Pancreas (tissue), 10 donors: Measurements from ENCODE around the gene SPATA33. TPM values are rescaled to one million over a fixed set of nuclear protein-coding genes. Genes with fewer than 3 reads are reported as not detected.

Experiments used
- ATAC-seq, 4 donors: fragments of 200-7000 bp; cut with Tn5 transposase; one replicate each; pipeline versions ENCODE4 v1.8.0 to v1.9.1; 2020; ENCODE audit warnings: mild to moderate bottlenecking in 4 of 4, moderate library complexity in 4 of 4
- DNase-seq, 6 donors: peaks; one replicate each; pipeline ENCODE4 v3.0.0-alpha.2; 2020
- FAIRE-seq: peaks from 2 replicates; lab custom pipeline; 2012; peaks lifted over from hg19 to GRCh38; lab: Jason Lieb, UNC
- H3K27ac ChIP-seq, 4 donors: fragments of 200-600 bp; sonication (generic); 1 replicate in 3 of 4; 2 replicates in 1 of 4; pipeline versions ENCODE4 v1.5.0 to v1.8.0; 2020
- H3K27me3 ChIP-seq, 4 donors: fragments of 200-600 bp; one replicate each; pipeline ENCODE4 v1.8.0; 2021
- H3K36me3 ChIP-seq, 3 donors: fragments of 200-600 bp; sonication (generic) in 1 of 3; one replicate each; pipeline versions ENCODE4 v1.5.0 to v1.8.0; 2020 to 2021
- H3K4me1 ChIP-seq, 3 donors: fragments of 200-600 bp; one replicate each; pipeline ENCODE4 v1.8.0; 2021
- H3K4me3 ChIP-seq, 4 donors: fragments of 200-600 bp; sonication (generic) in 2 of 4; one replicate each; pipeline versions ENCODE4 v1.5.0 to v1.8.0; 2020 to 2021
- H3K9me3 ChIP-seq, 4 donors: fragments of 200-600 bp; one replicate each; pipeline ENCODE4 v1.8.0; 2021
- WGBS, 2 donors: extraction: QIAGEN DNeasy Blood & Tissue Kit; methylation state at CpG; one replicate each; pipeline ENCODE4 v1.1.7; 2013; 5-methylcytosine and 5-hydroxymethylcytosine counted together
- intact Hi-C, 3 donors: fragments of 100-400 bp; cut with DNase I; formaldehyde crosslinking; loops; one replicate each; pipeline versions ENCODE4 v1.11.1 to v1.14.2; 2022
- polyA plus RNA-seq, 2 donors: library from polyadenylated mRNA; stranded (reverse); fragments of 200-250 nt; gene quantifications; one replicate each; pipeline ENCODE4 v1.2.3, GENCODE V29; 2013
- total RNA-seq, 6 donors: library from RNA; stranded (reverse); fragmentation: NEBNext Ultra II Directional in 4 of 6; extraction: Animal tissue kit (Norgen Biotek cat#: 25700) in 4 of 6; gene quantifications; one replicate each; pipeline versions ENCODE4 v1.2.1 to v1.2.4, GENCODE V29; 2021 to 2023
- TF ChIP-seq, protein P1 (sequence below), 4 donors: fragments of 200-600 bp; sonication (generic) in 3 of 4; IDR thresholded peaks; one replicate each; pipeline versions ENCODE4 v1.5.0 to v1.8.0; 2021; ENCODE audit warnings: antibody characterized with exemption in 4 of 4
- donor health status: healthy with polysubstance abuse.
- donor health status: DM: no; HTN: no; CAD: no; lungs with moderate emphysema.
- donor health status: DM: no; HTN: no; CAD: no.
- donor health status: control.
- donor health status: control.
- donor health status: Bipolar disorder and iron deficiency.
- donor health status: DM: yes; HTN: yes; CAD: no.
- donor health status: DM: no; HTN: no; CAD: no.
- donor health status: DM: no; HTN: no; CAD: no.
- donor health status: DM: yes; HTN: yes; CAD: no.

SPATA33 gene
- total and polyA plus RNA-seq, 8 donors, result 2.4 to 9.3 (median 3.8) TPM

DNA sequence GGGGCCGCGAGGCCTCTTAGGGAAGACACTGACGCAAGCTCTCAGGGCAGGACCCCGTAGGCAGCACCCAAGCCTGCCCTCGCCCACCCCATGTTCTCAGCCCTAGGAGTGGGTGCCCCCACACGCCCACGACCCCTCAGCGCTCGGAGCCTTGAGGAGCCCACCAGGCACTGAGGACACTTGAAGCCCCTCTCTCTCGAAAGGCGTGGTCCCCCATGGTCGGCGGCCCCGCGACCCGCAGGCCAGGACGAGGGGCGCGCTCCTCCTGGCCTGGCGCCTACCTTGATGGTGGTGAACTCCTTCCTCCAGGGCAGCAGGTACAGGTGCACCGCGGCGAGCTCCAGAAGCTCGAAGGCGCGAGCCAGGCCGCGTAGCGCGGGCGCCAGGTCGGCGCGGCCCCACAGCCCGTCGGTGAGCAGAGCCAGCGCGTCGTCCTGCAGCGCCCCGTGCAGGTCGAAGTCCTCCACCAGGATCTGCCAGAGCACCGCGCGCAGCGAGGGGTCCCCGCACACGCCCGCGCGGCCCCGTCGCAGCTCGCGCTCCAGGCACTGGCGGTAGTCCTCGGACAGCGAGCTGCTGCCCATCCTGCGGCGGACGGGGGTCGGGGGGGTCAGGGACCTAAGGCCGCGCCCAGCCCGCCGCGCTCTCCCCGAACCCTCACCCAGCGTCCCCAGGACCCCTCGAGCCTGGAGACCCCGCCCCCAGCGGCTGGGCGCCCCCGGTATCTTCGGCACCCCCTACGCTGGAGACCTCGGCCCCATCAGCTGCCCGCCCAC is 43.2 kb downstream of the SPATA33 start:
- Histone ChIP-seq H3K27ac (peak overlapping the region; percentile 88 to 97 (median 94)), H3K9me3 (no peaks in the 10 kb centered on the region), H3K4me1 (peaks cover 0 to 9% (median 7%) of the 10 kb centered on the region in 3 donors), H3K36me3 (no peaks in the 10 kb centered on the region), H3K4me3 (peak overlapping the region; percentile 56 to 76 (median 70)), H3K27me3 (no peaks in the 10 kb centered on the region)
- FAIRE-seq (no peak), DNase-seq (peak; percentile 66 to 91 (median 79)), ATAC-seq (peak; percentile 46 to 71 (median 56))
- 1% methylated on average over 59 to 78 of the region's 78 CpGs for WGBS, 2 donors
- intact Hi-C loops, result no loop called here
- TF ChIP-seq, protein P1, sequence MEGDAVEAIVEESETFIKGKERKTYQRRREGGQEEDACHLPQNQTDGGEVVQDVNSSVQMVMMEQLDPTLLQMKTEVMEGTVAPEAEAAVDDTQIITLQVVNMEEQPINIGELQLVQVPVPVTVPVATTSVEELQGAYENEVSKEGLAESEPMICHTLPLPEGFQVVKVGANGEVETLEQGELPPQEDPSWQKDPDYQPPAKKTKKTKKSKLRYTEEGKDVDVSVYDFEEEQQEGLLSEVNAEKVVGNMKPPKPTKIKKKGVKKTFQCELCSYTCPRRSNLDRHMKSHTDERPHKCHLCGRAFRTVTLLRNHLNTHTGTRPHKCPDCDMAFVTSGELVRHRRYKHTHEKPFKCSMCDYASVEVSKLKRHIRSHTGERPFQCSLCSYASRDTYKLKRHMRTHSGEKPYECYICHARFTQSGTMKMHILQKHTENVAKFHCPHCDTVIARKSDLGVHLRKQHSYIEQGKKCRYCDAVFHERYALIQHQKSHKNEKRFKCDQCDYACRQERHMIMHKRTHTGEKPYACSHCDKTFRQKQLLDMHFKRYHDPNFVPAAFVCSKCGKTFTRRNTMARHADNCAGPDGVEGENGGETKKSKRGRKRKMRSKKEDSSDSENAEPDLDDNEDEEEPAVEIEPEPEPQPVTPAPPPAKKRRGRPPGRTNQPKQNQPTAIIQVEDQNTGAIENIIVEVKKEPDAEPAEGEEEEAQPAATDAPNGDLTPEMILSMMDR (IDR thresholded peaks at IDR 0.05), result no peak

DNA sequence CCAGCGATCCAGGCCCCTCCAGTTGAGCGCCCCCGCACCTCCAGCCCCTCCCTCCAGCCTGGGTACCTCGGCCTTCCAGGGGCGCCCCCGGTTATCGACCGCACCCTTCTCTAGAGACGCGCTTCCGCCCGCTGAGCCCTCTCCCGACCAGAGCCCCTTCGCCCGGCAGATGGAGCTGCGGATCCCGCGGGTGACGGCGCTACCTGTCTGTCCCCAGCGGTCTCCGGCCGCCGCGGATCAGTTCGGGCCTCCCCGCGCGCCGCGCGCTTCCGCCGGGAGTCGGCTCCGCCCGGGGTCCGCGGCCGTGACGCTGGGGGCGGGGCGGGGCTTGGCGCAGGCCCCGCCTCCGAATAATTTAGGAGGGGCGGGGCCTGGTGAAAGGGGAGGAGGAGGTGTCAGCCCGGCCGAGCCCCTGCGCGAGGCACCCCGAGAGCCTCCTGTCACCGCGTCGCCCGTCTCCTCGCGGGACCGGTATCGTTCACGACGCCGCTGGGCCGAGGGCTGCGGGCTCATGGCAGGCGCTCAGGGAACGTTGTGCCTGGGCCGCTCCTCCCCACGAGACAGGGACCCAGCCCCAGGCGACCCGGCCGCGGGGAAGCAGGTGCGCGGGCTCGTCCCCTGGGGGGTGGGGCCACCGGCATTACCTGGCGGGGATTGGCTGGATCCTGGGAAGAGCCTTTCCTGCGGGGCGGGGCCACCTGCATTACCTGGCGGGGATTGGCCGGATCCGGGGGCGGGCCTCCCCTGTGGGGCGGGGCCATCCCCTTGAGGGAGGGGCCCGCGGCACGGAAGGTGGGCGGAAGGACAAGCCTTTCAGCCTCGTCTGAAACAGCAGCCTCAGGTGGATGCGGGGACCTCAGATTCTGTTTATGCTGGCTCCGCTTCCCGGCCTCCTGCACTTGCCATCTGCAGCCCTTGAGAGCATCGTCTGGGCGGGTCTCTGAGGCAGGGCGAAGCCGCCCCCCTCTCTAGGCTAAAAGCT is 44.1 kb downstream of the SPATA33 start, which contains the start of gene SPATA2L:
TSS of gene SPATA2L (minus strand) at position 281 of the 982 bp plus-strand sequence. CDS start 473 bp downstream, outside the sequence.
- intact Hi-C loops, result no loop called here
- H3K36me3 ChIP-seq, result no peaks in the 10 kb centered on the region
- H3K27me3 ChIP-seq, result no peaks in the 10 kb centered on the region
- peak within 1 kb of the TSS; percentile 56 to 76 (median 70) for H3K4me3 ChIP-seq
- no peak for FAIRE-seq
- TF ChIP-seq, protein P1 (IDR thresholded peaks at IDR 0.05), result no peak
- peak; percentile 97 to 99 (median 98) for DNase-seq
- peak; percentile 76 to 84 (median 80) for ATAC-seq
- peaks cover 0 to 9% (median 7%) of the 10 kb centered on the region in 3 donors for H3K4me1 ChIP-seq
- 1% methylated on average over 69 to 97 of the region's 97 CpGs for WGBS, 2 donors
- H3K27ac ChIP-seq, result peak within 1 kb of the TSS; percentile 88 to 97 (median 94)
- H3K9me3 ChIP-seq, result no peaks in the 10 kb centered on the region

DNA sequence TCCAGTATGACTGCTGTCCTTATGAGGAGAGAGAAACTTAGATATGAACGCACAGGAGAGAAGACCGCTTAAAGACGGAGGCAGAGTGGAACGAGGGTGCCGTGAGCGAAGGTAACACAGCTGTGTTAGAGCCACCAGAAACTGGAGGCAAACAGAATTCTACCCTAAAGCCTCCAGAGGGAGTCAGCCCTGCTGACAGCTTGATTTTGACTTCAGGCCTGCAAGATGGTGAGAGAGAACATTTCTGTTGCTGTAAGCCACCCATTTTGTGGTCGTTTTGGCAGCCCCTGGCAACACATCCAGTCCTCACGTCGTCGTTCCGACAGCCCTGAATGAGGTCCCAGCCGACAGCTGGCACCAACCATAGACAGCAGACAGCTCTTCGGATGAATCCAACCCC is 46.6 kb downstream of the SPATA33 start:
- intact Hi-C loops, result no loop called here
- Histone ChIP-seq H3K4me1 (peaks cover 0 to 9% (median 6%) of the 10 kb centered on the region in 3 donors), H3K36me3 (no peaks in the 10 kb centered on the region), H3K4me3 (no peak overlapping the region), H3K9me3 (no peaks in the 10 kb centered on the region), H3K27ac (no peak overlapping the region), H3K27me3 (no peaks in the 10 kb centered on the region)
- no peak for FAIRE-seq
- TF ChIP-seq, protein P1 (IDR thresholded peaks at IDR 0.05), result no peak
- 72 to 77% methylated on average over 13 of the region's 13 CpGs for WGBS, 2 donors
- ATAC-seq, result no peak
- DNase-seq, result no peak

DNA sequence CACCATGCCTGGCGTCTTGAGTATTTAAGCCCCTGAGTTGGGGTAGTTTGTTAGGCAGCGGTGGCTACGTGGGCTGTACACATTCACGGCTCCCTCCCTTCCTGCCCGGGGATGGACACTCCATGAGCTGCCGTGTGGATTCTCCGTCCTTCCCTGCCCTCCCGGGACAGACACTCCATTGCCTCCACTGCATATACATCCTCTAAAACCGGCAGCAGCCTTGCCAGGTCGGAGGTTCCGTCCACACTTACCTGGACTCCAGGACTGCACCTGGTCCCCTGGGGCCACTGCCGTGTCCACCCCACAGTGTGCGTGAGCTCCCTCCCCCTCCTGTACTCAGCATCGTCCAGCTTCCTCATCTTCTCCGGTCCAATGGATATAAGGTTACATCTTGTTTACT is 47.4 kb downstream of the SPATA33 start:
- H3K36me3 ChIP-seq, result no peaks in the 10 kb centered on the region
- H3K9me3 ChIP-seq, result no peaks in the 10 kb centered on the region
- TF ChIP-seq, protein P1 (IDR thresholded peaks at IDR 0.05), result no peak
- H3K4me3 ChIP-seq, result no peak overlapping the region
- FAIRE-seq, result no peak
- peak in 1 of 6 donors; percentile 53 for DNase-seq
- whole genome bisulfite sequencing, 2 donors, result 62 to 72% methylated on average over 15 of the region's 15 CpGs
- H3K4me1 ChIP-seq, result peaks cover 0 to 4% (median 0%) of the 10 kb centered on the region in 3 donors
- H3K27me3 ChIP-seq, result no peaks in the 10 kb centered on the region
- intact Hi-C loops, result loop anchor here in 2 of 3 donors (5.0 kb wide), 1 partner anchor 92 kb away; no protein-coding TSS in a partner anchor
- ATAC-seq, result no peak
- H3K27ac ChIP-seq, result no peak overlapping the region
